Stimulated activated CD4-positive, alpha-beta T cell treated with anti-CD3 and anti-CD28 coated beads, Interleukin-1b, Interleukin-23, amount 100 ng/mL, for 24 hours (primary cell): ENCODE results near the gene FXYD5.
"Not testable (repeated sequence)": the region's sequence is repeated elsewhere in the genome, so short reads cannot be mapped to it uniquely, and the experiment has no call there.

ENCODE experiments used
- DNase-seq, 4 experiments: peaks; one replicate each; pipeline ENCODE4 v3.0.0-alpha.2; 2020; ENCODE audit warnings: low read depth in 4 of 4, low spot score in 1 of 4

FXYD5 gene

GRCh38 chr19:35177377-35178274 is 23.1 kb downstream of the FXYD5 start:
- no peak for DNase-seq

- DNase-seq: no peak
These were observed 24.2 kb downstream of the FXYD5 start for GRCh38 chr19:35178701-35179100.

- no peak for DNase-seq
These were observed 25.3 kb downstream of the FXYD5 start for GRCh38 chr19:35179830-35180229.

GRCh38 chr19:35181387-35181786 is 26.9 kb downstream of the FXYD5 start:
- no peak for DNase-seq

GRCh38 chr19:35184267-35184666 is 29.7 kb downstream of the FXYD5 start:
- DNase-seq: no peak

GRCh38 chr19:35184884-35185283 is 30.3 kb downstream of the FXYD5 start:
- DNase-seq: no peak

GRCh38 chr19:35194012-35194984 is 39.8 kb downstream of the FXYD5 start:
- DNase-seq: no peak

GRCh38 chr19:35195830-35196229 is 41.3 kb downstream of the FXYD5 start:
- no peak for DNase-seq

GRCh38 chr19:35196861-35197260 is 42.3 kb downstream of the FXYD5 start:
- DNase-seq: not testable (repeated sequence)

- DNase-seq: no peak
These were observed 44.9 kb downstream of the FXYD5 start for GRCh38 chr19:35199481-35199880.

- no peak for DNase-seq
These were observed 48.5 kb downstream of the FXYD5 start for GRCh38 chr19:35202722-35203688.

GRCh38 chr19:35204799-35205732 is 50.5 kb downstream of the FXYD5 start:
- DNase-seq: no peak

- no peak for DNase-seq
These were observed 51.3 kb downstream of the FXYD5 start for GRCh38 chr19:35205733-35206323.

GRCh38 chr19:35206379-35206778 is 51.8 kb downstream of the FXYD5 start:
- no peak for DNase-seq

GRCh38 chr19:35206855-35207254 is 52.3 kb downstream of the FXYD5 start:
- no peak for DNase-seq

GRCh38 chr19:35207391-35207871 is 52.9 kb downstream of the FXYD5 start:
- no peak for DNase-seq

- DNase-seq: no peak
These were observed 53.6 kb downstream of the FXYD5 start for GRCh38 chr19:35208121-35208520.

GRCh38 chr19:35209646-35210045 is 55.1 kb downstream of the FXYD5 start:
- no peak for DNase-seq
